SK-N-SH (cell line): ENCODE measurements around the gene OGFOD3. TPM values are rescaled to one million over a fixed set of nuclear protein-coding genes. Genes with fewer than 3 reads are reported as not detected.

Source experiments
- CTCF ChIA-PET: fragments of 300-600, 350-600 bp; formaldehyde crosslinking; extraction: SDS; loops from one replicate; lab custom pipeline; 2021; lab: Yijun Ruan, JAX
- POLR2A ChIA-PET: fragments of 350-600 bp; sonication (Branson Sonifier 250); formaldehyde crosslinking; extraction: SDS; loops from one replicate; lab custom pipeline; 2020; ENCODE audit warnings: antibody characterized with exemption, inconsistent platforms; lab: Yijun Ruan, JAX
- DNase-seq: peaks from one replicate; pipeline ENCODE4 v3.0.0; 2012
- H2AFZ ChIP-seq: fragments of 200-600 bp; sonication (generic); 2 replicates; pipeline ENCODE4 v1.8.1; 2016; ENCODE audit warnings: antibody characterized with exemption, mild to moderate bottlenecking, low read depth
- H3F3A ChIP-seq: fragments of 200-600 bp; sonication (generic); replicated peaks from 2 replicates; pipeline ENCODE3; 2016; ENCODE audit warnings: antibody characterized with exemption, mild to moderate bottlenecking; ENCODE audit not compliant: insufficient read depth
- H3K27ac ChIP-seq, 2 experiments: fragments of 200-500 bp in 1 of 2; fragments of 200-600 bp in 1 of 2; sonication (Bioruptor generic) in 1 of 2; sonication (generic), shearing (Covaris generic) in 1 of 2; 2 replicates each; pipeline versions ENCODE4 v1.5.1 to v1.6.1; 2014 to 2016; ENCODE audit warnings: low read depth in 2 of 2, inconsistent platforms in 1 of 2, low read length in 1 of 2, mild to moderate bottlenecking in 1 of 2, mixed read lengths in 1 of 2
- H3K27me3 ChIP-seq: fragments of 200-600 bp; sonication (generic), shearing (Covaris generic); 2 replicates; pipeline ENCODE4 v1.6.1; 2016; ENCODE audit warnings: mixed run types; ENCODE audit not compliant: insufficient read depth
- H3K36me3 ChIP-seq, 2 experiments: fragments of 200-500 bp in 1 of 2; fragments of 200-600 bp in 1 of 2; sonication (Bioruptor generic) in 1 of 2; sonication (generic) in 1 of 2; replicated peaks in 1 of 2; 2 replicates each; pipeline versions ENCODE3 to v1.5.1; 2014 to 2016; ENCODE audit warnings: low read length in 1 of 2, mild to moderate bottlenecking in 1 of 2; ENCODE audit not compliant: insufficient read depth in 2 of 2, control insufficient read depth in 1 of 2
- H3K4me1 ChIP-seq, 2 experiments: fragments of 200-500 bp in 1 of 2; fragments of 200-600 bp in 1 of 2; sonication (Bioruptor generic) in 1 of 2; sonication (generic), shearing (Covaris generic) in 1 of 2; 2 replicates each; pipeline versions ENCODE4 v1.5.1 to v1.6.1; 2014 to 2016; ENCODE audit warnings: low read depth in 1 of 2, low read length in 1 of 2, mixed run types in 1 of 2; ENCODE audit not compliant: insufficient read depth in 2 of 2, control insufficient read depth in 1 of 2
- H3K4me2 ChIP-seq: fragments of 200-600 bp; sonication (generic), shearing (Covaris generic); 2 replicates; pipeline ENCODE4 v1.6.1; 2017; ENCODE audit warnings: mixed run types
- H3K4me3 ChIP-seq, 2 experiments: fragments of 200-500 bp in 1 of 2; fragments of 200-600 bp in 1 of 2; sonication (Bioruptor generic) in 1 of 2; sonication (generic), shearing (Covaris generic) in 1 of 2; 2 replicates each; pipeline versions ENCODE4 v1.5.1 to v1.8.1; 2014 to 2016; ENCODE audit warnings: low read depth in 2 of 2, inconsistent platforms in 1 of 2, low read length in 1 of 2, mild to moderate bottlenecking in 1 of 2, mixed read lengths in 1 of 2, moderate library complexity in 1 of 2
- H3K79me2 ChIP-seq: fragments of 200-600 bp; sonication (generic); 2 replicates; pipeline ENCODE4 v1.8.1; 2017; ENCODE audit warnings: mild to moderate bottlenecking; ENCODE audit not compliant: insufficient read depth
- H3K9ac ChIP-seq: fragments of 200-600 bp; sonication (generic); 2 replicates; pipeline ENCODE4 v1.6.1; 2017; ENCODE audit warnings: mixed run types
- H3K9me2 ChIP-seq: fragments of 200-600 bp; sonication (generic); 2 replicates; pipeline ENCODE4 v1.6.1; 2017; ENCODE audit warnings: mixed run types
- H3K9me3 ChIP-seq: fragments of 200-600 bp; sonication (generic); 2 replicates; pipeline ENCODE4 v1.6.1; 2017; ENCODE audit warnings: mixed run types, mild to moderate bottlenecking, moderate library complexity
- H4K20me1 ChIP-seq: fragments of 200-600 bp; sonication (generic); 2 replicates; pipeline ENCODE4 v1.6.1; 2017; ENCODE audit warnings: mild to moderate bottlenecking, mixed run types; ENCODE audit not compliant: insufficient read depth
- CHD2 ChIP-seq: fragments of 150-350 bp; IDR thresholded peaks from 2 replicates; pipeline ENCODE4 v1.6.1; 2018; ENCODE audit warnings: low read length; ENCODE audit not compliant: partially characterized antibody
- ELF1 ChIP-seq: IDR thresholded peaks from 2 replicates; pipeline ENCODE4 v1.4.0; 2012
- EP300 ChIP-seq, 2 experiments: IDR thresholded peaks; 2 replicates each; pipeline versions ENCODE4 v1.4.0 to v1.6.1; 2012; ENCODE audit warnings: borderline replicate concordance in 1 of 2, low read depth in 1 of 2, low read length in 1 of 2
- FOSL2 ChIP-seq: IDR thresholded peaks from 2 replicates; pipeline ENCODE4 v1.4.0; 2012; ENCODE audit warnings: low read depth, mild to moderate bottlenecking, moderate library complexity, borderline replicate concordance
- JUND ChIP-seq: IDR thresholded peaks from 2 replicates; pipeline ENCODE4 v1.4.0; 2012
- MXI1 ChIP-seq: IDR thresholded peaks from 2 replicates; pipeline ENCODE4 v1.6.1; 2012; ENCODE audit warnings: mild to moderate bottlenecking, low read depth, low read length, improper control_type of control experiment
- PBX3 ChIP-seq: IDR thresholded peaks from 2 replicates; pipeline ENCODE4; 2012
- RFX5 ChIP-seq: IDR thresholded peaks from 2 replicates; pipeline ENCODE4 v1.6.1; 2012; ENCODE audit warnings: mild to moderate bottlenecking, improper control_type of control experiment, low read length
- SIN3A ChIP-seq: IDR thresholded peaks from 2 replicates; pipeline ENCODE4 v1.6.1; 2012; ENCODE audit warnings: low read depth, mild to moderate bottlenecking, low read length, moderate library complexity, borderline replicate concordance
- TAF1 ChIP-seq: IDR thresholded peaks from 2 replicates; pipeline ENCODE4 v1.6.1; 2012; ENCODE audit warnings: low read depth, mild to moderate bottlenecking, low read length, moderate library complexity, borderline replicate concordance
- TCF12 ChIP-seq: IDR thresholded peaks from 2 replicates; pipeline ENCODE4 v1.4.0; 2012
- TEAD4 ChIP-seq: IDR thresholded peaks from 2 replicates; pipeline ENCODE4 v1.4.0; 2012; ENCODE audit warnings: mild to moderate bottlenecking, borderline replicate concordance; ENCODE audit not compliant: insufficient read depth
- USF1 ChIP-seq: IDR thresholded peaks from 2 replicates; pipeline ENCODE4 v1.4.0; 2012; ENCODE audit warnings: low read depth, borderline replicate concordance
- USF2 ChIP-seq: fragments of 150-350 bp; IDR thresholded peaks from 2 replicates; pipeline ENCODE4 v1.6.1; 2017; ENCODE audit warnings: antibody characterized with exemption, low read length, low read depth, borderline replicate concordance
- YY1 ChIP-seq: IDR thresholded peaks from 2 replicates; pipeline ENCODE4 v1.4.0; 2012; ENCODE audit warnings: low read depth, mild to moderate bottlenecking
- ZBTB33 ChIP-seq: IDR thresholded peaks from 2 replicates; pipeline ENCODE4 v1.4.0; 2012; ENCODE audit warnings: low read depth, borderline replicate concordance
- WGBS: methylation state at CpG from one replicate; pipeline ENCODE4 v1.1.6; 2017; ENCODE audit warnings: low lambda C conversion rate; 5-methylcytosine and 5-hydroxymethylcytosine counted together
- polyA plus RNA-seq, 3 experiments: library from polyadenylated mRNA; depleted of rRNA; stranded (reverse); fragments of >200 nt; gene quantifications; 2 replicates each; pipeline ENCODE4 v1.2.3, GENCODE V29; 2012
- TF ChIP-seq, protein P1 (sequence below): IDR thresholded peaks from 2 replicates; pipeline ENCODE4 v1.6.1; 2012; ENCODE audit warnings: mild to moderate bottlenecking, low read depth, low read length, moderate library complexity

OGFOD3 gene
- polyA plus RNA-seq, 1 of the 3 experiments (the other 2 are of a cell fraction) = 68.2 TPM

GRCh38 chr17:82344175-82344907, 74.0 kb downstream of the OGFOD3 start:
- Histone ChIP-seq H3K27ac (no peak overlapping the region), H3K9ac (no peak overlapping the region), H3K36me3 (no peaks in the 10 kb centered on the region), H3K9me2 (no peaks in the 10 kb centered on the region), H3K79me2 (no peaks in the 10 kb centered on the region), H3K4me2 (no peak overlapping the region), H3K27me3 (no peaks in the 10 kb centered on the region), H3K9me3 (no peaks in the 10 kb centered on the region), H3K4me1 (peaks cover 0 to 5% of the 10 kb centered on the region in 2 experiments; a peak in 1 of 4 replicates), H4K20me1 (no peaks in the 10 kb centered on the region), H3K4me3 (no peak overlapping the region), H3F3A (no peaks in the 10 kb centered on the region), H2AFZ (no peak overlapping the region)
- 83% methylated on average over 19 of the region's 24 CpGs for WGBS
- TF ChIP-seq TEAD4 (no peak), YY1 (no peak), PBX3 (no peak), JUND (no peak)
- no peak for DNase-seq
- POLR2A ChIA-PET = no interaction called here
- CTCF ChIA-PET = interaction anchor here (0.7 to 2.1 kb wide), 8 partner anchors 8 to 108 kb away, joined by 3 to 6 read pairs (median 3); no protein-coding TSS in a partner anchor

DNA sequence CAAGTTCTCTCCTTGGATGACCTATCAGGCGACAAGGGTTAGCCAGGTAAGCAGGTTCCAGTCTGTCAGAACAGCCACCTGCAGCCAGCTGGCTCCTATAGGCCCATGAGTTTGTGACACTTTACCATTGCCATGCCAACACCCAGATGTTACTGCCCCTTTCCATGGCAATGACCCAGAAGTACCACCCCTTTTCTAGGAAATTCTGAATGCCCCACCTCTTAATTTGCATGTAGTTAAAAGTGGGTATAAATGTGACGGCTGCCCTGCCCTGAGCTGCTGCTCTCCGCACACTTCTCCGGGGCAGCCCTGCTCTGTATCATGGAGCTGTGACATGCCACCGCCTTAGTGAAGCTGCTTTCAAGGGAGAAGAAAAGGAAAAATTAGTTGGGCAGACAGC, 74.8 kb downstream of the OGFOD3 start:
- Histone ChIP-seq H2AFZ (no peak overlapping the region), H3K79me2 (no peaks in the 10 kb centered on the region), H3K4me2 (no peak overlapping the region), H3K36me3 (no peaks in the 10 kb centered on the region), H3K27ac (no peak overlapping the region), H4K20me1 (no peaks in the 10 kb centered on the region), H3K9me3 (no peaks in the 10 kb centered on the region), H3K4me1 (peaks cover 0 to 10% of the 10 kb centered on the region in 2 experiments; a peak in 2 of 4 replicates), H3F3A (no peaks in the 10 kb centered on the region), H3K4me3 (no peak overlapping the region), H3K9me2 (no peaks in the 10 kb centered on the region), H3K9ac (no peak overlapping the region), H3K27me3 (no peaks in the 10 kb centered on the region)
- ChIA-PET CTCF (interaction anchor here (0.7 to 2.1 kb wide), 7 partner anchors 9 to 107 kb away, joined by 3 to 6 read pairs (median 3); no protein-coding TSS in a partner anchor), POLR2A (interaction anchor here (1.3 kb wide), 1 partner anchor 14 kb away, joined by 4 read pairs; no protein-coding TSS in a partner anchor)
- no peak for DNase-seq
- TF ChIP-seq ELF1 = no peak
- no peak for TF ChIP-seq USF2
- no peak for TF ChIP-seq EP300 (IDR thresholded peaks at IDR 0.05; ENCODE audit: borderline replicate concordance in 1 of 2, low read depth in 1 of 2, low read length in 1 of 2)
- TF ChIP-seq JUND = no peak
- TF ChIP-seq SIN3A = no peak
- TF ChIP-seq FOSL2 = no peak
- no peak for TF ChIP-seq YY1
- no peak for TF ChIP-seq CHD2
- TF ChIP-seq ZBTB33 = no peak
- no peak for TF ChIP-seq USF1
- no peak for TF ChIP-seq TCF12
- TF ChIP-seq MXI1 = no peak
- TF ChIP-seq RFX5 = no peak
- TF ChIP-seq, protein P1, sequence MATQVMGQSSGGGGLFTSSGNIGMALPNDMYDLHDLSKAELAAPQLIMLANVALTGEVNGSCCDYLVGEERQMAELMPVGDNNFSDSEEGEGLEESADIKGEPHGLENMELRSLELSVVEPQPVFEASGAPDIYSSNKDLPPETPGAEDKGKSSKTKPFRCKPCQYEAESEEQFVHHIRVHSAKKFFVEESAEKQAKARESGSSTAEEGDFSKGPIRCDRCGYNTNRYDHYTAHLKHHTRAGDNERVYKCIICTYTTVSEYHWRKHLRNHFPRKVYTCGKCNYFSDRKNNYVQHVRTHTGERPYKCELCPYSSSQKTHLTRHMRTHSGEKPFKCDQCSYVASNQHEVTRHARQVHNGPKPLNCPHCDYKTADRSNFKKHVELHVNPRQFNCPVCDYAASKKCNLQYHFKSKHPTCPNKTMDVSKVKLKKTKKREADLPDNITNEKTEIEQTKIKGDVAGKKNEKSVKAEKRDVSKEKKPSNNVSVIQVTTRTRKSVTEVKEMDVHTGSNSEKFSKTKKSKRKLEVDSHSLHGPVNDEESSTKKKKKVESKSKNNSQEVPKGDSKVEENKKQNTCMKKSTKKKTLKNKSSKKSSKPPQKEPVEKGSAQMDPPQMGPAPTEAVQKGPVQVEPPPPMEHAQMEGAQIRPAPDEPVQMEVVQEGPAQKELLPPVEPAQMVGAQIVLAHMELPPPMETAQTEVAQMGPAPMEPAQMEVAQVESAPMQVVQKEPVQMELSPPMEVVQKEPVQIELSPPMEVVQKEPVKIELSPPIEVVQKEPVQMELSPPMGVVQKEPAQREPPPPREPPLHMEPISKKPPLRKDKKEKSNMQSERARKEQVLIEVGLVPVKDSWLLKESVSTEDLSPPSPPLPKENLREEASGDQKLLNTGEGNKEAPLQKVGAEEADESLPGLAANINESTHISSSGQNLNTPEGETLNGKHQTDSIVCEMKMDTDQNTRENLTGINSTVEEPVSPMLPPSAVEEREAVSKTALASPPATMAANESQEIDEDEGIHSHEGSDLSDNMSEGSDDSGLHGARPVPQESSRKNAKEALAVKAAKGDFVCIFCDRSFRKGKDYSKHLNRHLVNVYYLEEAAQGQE = no peak
- no peak for TF ChIP-seq TAF1
- WGBS = 90% methylated on average over 5 of the region's 5 CpGs
